ENCODE measurements around the gene TTC31. TPM values are rescaled to one million over a fixed set of nuclear protein-coding genes. Genes with fewer than 3 reads are reported as not detected.

TTC31 gene
- total RNA-seq, 1 experiment from 2014 or later = 38.3 TPM

- TF ChIP-seq ZNF263 (CRISPR knock-in tag; IDR thresholded peaks at IDR 0.05; ENCODE audit: low read depth) (no peak), ZNF416 (CRISPR knock-in tag; IDR thresholded peaks at IDR 0.05) (no peak), ERG (CRISPR knock-in tag; IDR thresholded peaks at IDR 0.05) (no peak)
These were observed 44.6 kb upstream of the TTC31 start (continued) for GRCh38 chr2:74438248-74438647.

- no peak for ATAC-seq
- Mint-ChIP-seq H3K4me1 (peaks cover 37% of the 10 kb centered on the region), H3K27ac (peak overlapping the region; percentile 46; the same call in 1 of the 2 replicates), H3K36me3 (peaks cover 11% of the 10 kb centered on the region; the same call in 1 of the 2 replicates), H3K27me3 (ENCODE audit: low read depth) (peaks cover 3% of the 10 kb centered on the region), H3K4me3 (peak overlapping the region; percentile 99), H3K9me3 (no peaks in the 10 kb centered on the region)
- POLR2A ChIA-PET = interaction anchor here (1.2 to 2.5 kb wide), 5 partner anchors 15 to 64 kb away, joined by 3 to 29 read pairs (median 7); partner anchors contain the start of genes C2orf81, INO80B, WBP1 and WDR54
- CTCF ChIA-PET = interaction anchor here (1.4 to 2.3 kb wide), 5 partner anchors 13 to 48 kb away, joined by 6 to 19 read pairs (median 9); partner anchors contain the start of genes C2orf81, WBP1 and WDR54
- no peak for DNase-seq (ENCODE audit: low spot score)
- TF ChIP-seq ATF2 (CRISPR knock-in tag; IDR thresholded peaks at IDR 0.05; ENCODE audit: borderline replicate concordance, low read depth) (no peak), TP53 (CRISPR knock-in tag; IDR thresholded peaks at IDR 0.05) (no peak), FOXJ3 (CRISPR knock-in tag; IDR thresholded peaks at IDR 0.05; ENCODE audit: borderline replicate concordance) (no peak), JAZF1 (CRISPR knock-in tag; IDR thresholded peaks at IDR 0.05) (no peak), HMGXB4 (CRISPR knock-in tag; IDR thresholded peaks at IDR 0.05) (no peak), ZBTB43 (CRISPR knock-in tag; IDR thresholded peaks at IDR 0.05) (no peak), TEAD1 (CRISPR knock-in tag; IDR thresholded peaks at IDR 0.05) (no peak), CREM (CRISPR knock-in tag; IDR thresholded peaks at IDR 0.05) (no peak)
These were observed 43.5 kb upstream of the TTC31 start for GRCh38 chr2:74439373-74439772.

- Mint-ChIP-seq H3K4me1 (peaks cover 41% of the 10 kb centered on the region), H3K4me3 (peak overlapping the region; percentile 99), H3K9me3 (no peaks in the 10 kb centered on the region), H3K27me3 (ENCODE audit: low read depth) (peaks cover 8% of the 10 kb centered on the region), H3K27ac (peak overlapping the region; percentile 42; the same call in 1 of the 2 replicates), H3K36me3 (peaks cover 8% of the 10 kb centered on the region; the same call in 1 of the 2 replicates)
- TF ChIP-seq FOXK1 (CRISPR knock-in tag; IDR thresholded peaks at IDR 0.05) (no peak), ERG (CRISPR knock-in tag; IDR thresholded peaks at IDR 0.05) (no peak), E2F1 (CRISPR knock-in tag; IDR thresholded peaks at IDR 0.05) (no peak), ZNF425 (CRISPR knock-in tag; conservative IDR thresholded peaks at IDR 0.05) (no peak), ATF3 (CRISPR knock-in tag; conservative IDR thresholded peaks at IDR 0.05) (0 out of 2 replicates have a peak, but pooled peaks have one; percentile 26)
- POLR2A ChIA-PET = interaction anchor here (0.5 to 2.5 kb wide), 13 partner anchors 8 to 1125 kb away, joined by 3 to 29 read pairs (median 3); partner anchors contain the start of genes C2orf81, INO80B, WBP1 and WDR54
- ATAC-seq (no peak), DNase-seq (ENCODE audit: low spot score) (no peak)
- CTCF ChIA-PET = interaction anchor here (0.6 to 2.3 kb wide), 13 partner anchors 10 to 190 kb away, joined by 3 to 19 read pairs (median 6); partner anchors contain the start of genes C2orf81, MOGS, WBP1 and WDR54
These were observed 43.0 kb upstream of the TTC31 start for GRCh38 chr2:74439803-74440377.
